SJCRH30 (cell line): Measurements from ENCODE around the gene NR2F1-AS1. TPM values are rescaled to one million over a fixed set of nuclear protein-coding genes. Genes with fewer than 3 reads are reported as not detected.
A peak's percentile ranks its signal among the peaks of the same experiment; 100 is the strongest.
"Not testable (repeated sequence)": the region's sequence is repeated elsewhere in the genome, so short reads cannot be mapped to it uniquely, and the experiment has no call there.

Experiments used
- DNase-seq, 2 experiments: peaks; one replicate each; pipeline ENCODE4 v3.0.0-alpha.2; 2015 to 2020
- H3K27ac ChIP-seq: fragments of 250-450 bp; sonication (Bioruptor Pico); 2 replicates; pipeline ENCODE4 v1.5.1; 2020; ENCODE audit warnings: mild to moderate bottlenecking, moderate library complexity
- H3K27me3 ChIP-seq: fragments of 250-450 bp; sonication (Bioruptor Pico); 2 replicates; pipeline ENCODE4 v1.5.1; 2020; ENCODE audit warnings: mild to moderate bottlenecking, moderate library complexity
- H3K36me3 ChIP-seq: fragments of 250-450 bp; sonication (Bioruptor Pico); 2 replicates; pipeline ENCODE4 v1.5.1; 2020; ENCODE audit warnings: mild to moderate bottlenecking, moderate library complexity
- H3K4me1 ChIP-seq: fragments of 250-450 bp; sonication (Bioruptor Pico); 2 replicates; pipeline ENCODE4 v1.5.1; 2020; ENCODE audit warnings: mild to moderate bottlenecking, moderate library complexity
- H3K4me3 ChIP-seq: fragments of 250-450 bp; sonication (Bioruptor Pico); 2 replicates; pipeline ENCODE4 v1.5.1; 2020; ENCODE audit warnings: mild to moderate bottlenecking, moderate library complexity
- H3K9me3 ChIP-seq: fragments of 250-450 bp; sonication (Bioruptor Pico); replicated peaks from 2 replicates; pipeline ENCODE4 v1.5.1; 2020; ENCODE audit warnings: mild to moderate bottlenecking, moderate library complexity
- total RNA-seq: library from RNA; depleted of rRNA; stranded (reverse); fragments of >200 nt; shearing (Covaris generic); gene quantifications from 2 replicates; pipeline ENCODE4 v1.2.3, GENCODE V29; 2014

Gene NR2F1-AS1
- total RNA-seq, 1 experiment from 2014 or later, result 11.3 TPM

GRCh38 chr5:93503598-93504067 lies 77.4 kb downstream of the NR2F1-AS1 start:
- no peaks in the 10 kb centered on the region for H3K9me3 ChIP-seq
- no peak overlapping the region for H3K27ac ChIP-seq
- H3K4me3 ChIP-seq, result no peak overlapping the region
- H3K36me3 ChIP-seq, result no peaks in the 10 kb centered on the region
- H3K4me1 ChIP-seq, result no peaks in the 10 kb centered on the region
- no peaks in the 10 kb centered on the region for H3K27me3 ChIP-seq
- peak in 1 of 2 experiments; percentile 4 for DNase-seq

- Histone ChIP-seq H3K27me3 (no peaks in the 10 kb centered on the region), H3K36me3 (no peaks in the 10 kb centered on the region), H3K4me1 (no peaks in the 10 kb centered on the region), H3K9me3 (no peaks in the 10 kb centered on the region), H3K27ac (no peak overlapping the region), H3K4me3 (no peak overlapping the region)
- DNase-seq, result no peak
These were observed 83.9 kb downstream of the NR2F1-AS1 start for GRCh38 chr5:93497096-93497495.

- no peaks in the 10 kb centered on the region for H3K36me3 ChIP-seq
These were observed 101.0 kb downstream of the NR2F1-AS1 start for GRCh38 chr5:93479982-93480509.

GRCh38 chr5:93477816-93478215 lies 103.2 kb downstream of the NR2F1-AS1 start:
- Histone ChIP-seq H3K4me3 (no peak overlapping the region), H3K36me3 (no peaks in the 10 kb centered on the region), H3K27me3 (no peaks in the 10 kb centered on the region), H3K27ac (no peak overlapping the region), H3K9me3 (no peaks in the 10 kb centered on the region), H3K4me1 (no peaks in the 10 kb centered on the region)
- DNase-seq, result no peak

More at GRCh38 chr5:93479982-93480509, 101.0 kb downstream of the NR2F1-AS1 start:
- DNase-seq, result no peak
- Histone ChIP-seq H3K4me3 (no peak overlapping the region), H3K4me1 (no peaks in the 10 kb centered on the region), H3K27me3 (no peaks in the 10 kb centered on the region), H3K27ac (no peak overlapping the region), H3K9me3 (no peaks in the 10 kb centered on the region)

GRCh38 chr5:93476251-93476742 lies 104.7 kb downstream of the NR2F1-AS1 start:
- no peak overlapping the region for H3K4me3 ChIP-seq
- H3K27me3 ChIP-seq, result no peaks in the 10 kb centered on the region
- no peak overlapping the region for H3K27ac ChIP-seq
- no peaks in the 10 kb centered on the region for H3K9me3 ChIP-seq
- H3K36me3 ChIP-seq, result no peaks in the 10 kb centered on the region
- DNase-seq, result no peak
- H3K4me1 ChIP-seq, result no peaks in the 10 kb centered on the region

- Histone ChIP-seq H3K36me3 (no peaks in the 10 kb centered on the region), H3K27me3 (no peaks in the 10 kb centered on the region), H3K27ac (no peak overlapping the region), H3K4me3 (no peak overlapping the region), H3K9me3 (peaks cover 20% of the 10 kb centered on the region), H3K4me1 (no peaks in the 10 kb centered on the region)
- DNase-seq, result no peak
These were observed 118.1 kb downstream of the NR2F1-AS1 start for GRCh38 chr5:93462916-93463315.

- no peak for DNase-seq
- Histone ChIP-seq H3K4me1 (no peaks in the 10 kb centered on the region), H3K27ac (no peak overlapping the region), H3K27me3 (no peaks in the 10 kb centered on the region), H3K36me3 (no peaks in the 10 kb centered on the region), H3K4me3 (no peak overlapping the region), H3K9me3 (peaks cover 20% of the 10 kb centered on the region)
These were observed 119.3 kb downstream of the NR2F1-AS1 start for GRCh38 chr5:93461756-93462155.

- no peak overlapping the region for H3K4me3 ChIP-seq
- H3K9me3 ChIP-seq, result peaks cover 20% of the 10 kb centered on the region
- H3K36me3 ChIP-seq, result no peaks in the 10 kb centered on the region
- no peaks in the 10 kb centered on the region for H3K27me3 ChIP-seq
- H3K27ac ChIP-seq, result no peak overlapping the region
- no peak for DNase-seq
- H3K4me1 ChIP-seq, result no peaks in the 10 kb centered on the region
These were observed 120.7 kb downstream of the NR2F1-AS1 start for GRCh38 chr5:93460286-93460685.

GRCh38 chr5:93456796-93457195 lies 124.2 kb downstream of the NR2F1-AS1 start:
- H3K36me3 ChIP-seq, H3K27me3 ChIP-seq, DNase-seq, H3K9me3 ChIP-seq, H3K27ac ChIP-seq, H3K4me3 ChIP-seq, H3K4me1 ChIP-seq: not testable (repeated sequence)

- no peaks in the 10 kb centered on the region for H3K27me3 ChIP-seq
- no peaks in the 10 kb centered on the region for H3K4me1 ChIP-seq
- no peaks in the 10 kb centered on the region for H3K9me3 ChIP-seq
- no peaks in the 10 kb centered on the region for H3K36me3 ChIP-seq
- no peak for DNase-seq
- no peak overlapping the region for H3K27ac ChIP-seq
- no peak overlapping the region for H3K4me3 ChIP-seq
These were observed 126.1 kb downstream of the NR2F1-AS1 start for GRCh38 chr5:93454896-93455295.

- Histone ChIP-seq H3K9me3 (peaks cover 3% of the 10 kb centered on the region), H3K36me3 (no peaks in the 10 kb centered on the region), H3K4me1 (no peaks in the 10 kb centered on the region), H3K27ac (no peak overlapping the region), H3K27me3 (no peaks in the 10 kb centered on the region), H3K4me3 (no peak overlapping the region)
- no peak for DNase-seq
These were observed 128.8 kb downstream of the NR2F1-AS1 start for GRCh38 chr5:93452255-93452654.

GRCh38 chr5:93438124-93438523 lies 142.9 kb downstream of the NR2F1-AS1 start:
- H3K36me3 ChIP-seq, result no peaks in the 10 kb centered on the region
- H3K9me3 ChIP-seq, result no peaks in the 10 kb centered on the region

GRCh38 chr5:93436083-93436482 lies 144.9 kb downstream of the NR2F1-AS1 start:
- no peaks in the 10 kb centered on the region for H3K27me3 ChIP-seq
- no peaks in the 10 kb centered on the region for H3K9me3 ChIP-seq
- H3K27ac ChIP-seq, result no peak overlapping the region
- H3K4me3 ChIP-seq, result no peak overlapping the region
- H3K36me3 ChIP-seq, result no peaks in the 10 kb centered on the region
- no peaks in the 10 kb centered on the region for H3K4me1 ChIP-seq
- no peak for DNase-seq

More at GRCh38 chr5:93438124-93438523, 142.9 kb downstream of the NR2F1-AS1 start:
- no peak overlapping the region for H3K27ac ChIP-seq
- H3K4me3 ChIP-seq, result no peak overlapping the region
- no peaks in the 10 kb centered on the region for H3K4me1 ChIP-seq
- H3K27me3 ChIP-seq, result no peaks in the 10 kb centered on the region
- no peak for DNase-seq

- no peaks in the 10 kb centered on the region for H3K27me3 ChIP-seq
- H3K27ac ChIP-seq, result no peak overlapping the region
- H3K36me3 ChIP-seq, result no peaks in the 10 kb centered on the region
- DNase-seq, result no peak
- H3K4me1 ChIP-seq, result no peaks in the 10 kb centered on the region
- no peak overlapping the region for H3K4me3 ChIP-seq
- H3K9me3 ChIP-seq, result no peaks in the 10 kb centered on the region
These were observed 147.6 kb downstream of the NR2F1-AS1 start for GRCh38 chr5:93433422-93433821.

- no peak for DNase-seq
- Histone ChIP-seq H3K36me3 (no peaks in the 10 kb centered on the region), H3K4me1 (no peaks in the 10 kb centered on the region), H3K4me3 (no peak overlapping the region), H3K27ac (no peak overlapping the region), H3K27me3 (no peaks in the 10 kb centered on the region), H3K9me3 (no peaks in the 10 kb centered on the region)
These were observed 149.8 kb downstream of the NR2F1-AS1 start for GRCh38 chr5:93431250-93431649.

GRCh38 chr5:93430673-93431199 lies 150.3 kb downstream of the NR2F1-AS1 start:
- H3K4me1 ChIP-seq, result no peaks in the 10 kb centered on the region
- no peak overlapping the region for H3K27ac ChIP-seq
- no peaks in the 10 kb centered on the region for H3K9me3 ChIP-seq
- H3K4me3 ChIP-seq, result no peak overlapping the region
- H3K36me3 ChIP-seq, result no peaks in the 10 kb centered on the region
- no peak for DNase-seq
- no peaks in the 10 kb centered on the region for H3K27me3 ChIP-seq
